GM23338 (cell line): ENCODE results near the gene GLRX. TPM values are rescaled to one million over a fixed set of nuclear protein-coding genes. Genes with fewer than 3 reads are reported as not detected.

Experiments used
- ATAC-seq: fragments of 200-7000 bp; cut with Tn5 transposase; 3 replicates; pipeline ENCODE4 v1.9.1; 2020
- DNase-seq: peaks from one replicate; pipeline ENCODE4 v3.0.0-alpha.2; 2015; ENCODE audit warnings: low spot score
- H2AFZ ChIP-seq: fragments of 200-600 bp; sonication (generic); 2 replicates; pipeline ENCODE4 v1.8.0; 2016; ENCODE audit warnings: antibody characterized with exemption, mild to moderate bottlenecking, moderate library complexity
- H3F3A ChIP-seq: fragments of 200-600 bp; sonication (generic); replicated peaks from 2 replicates; pipeline ENCODE4 v1.8.0; 2017; ENCODE audit warnings: antibody characterized with exemption, mixed run types, low read depth
- H3K27ac ChIP-seq: fragments of 200-600 bp; sonication (generic); 2 replicates; pipeline ENCODE4 v1.6.1; 2016; ENCODE audit warnings: low read depth
- H3K27me3 ChIP-seq: fragments of 200-600 bp; sonication (generic); 2 replicates; pipeline ENCODE4 v1.8.0; 2016; ENCODE audit warnings: mild to moderate bottlenecking, mixed run types, moderate library complexity; ENCODE audit not compliant: insufficient read depth
- H3K36me3 ChIP-seq: fragments of 200-600 bp; sonication (generic); 2 replicates; pipeline ENCODE4 v1.8.0; 2016; ENCODE audit warnings: mild to moderate bottlenecking; ENCODE audit not compliant: insufficient read depth
- H3K4me1 ChIP-seq: fragments of 200-600 bp; sonication (generic); 2 replicates; pipeline ENCODE4 v1.8.0; 2016; ENCODE audit warnings: mild to moderate bottlenecking, moderate library complexity; ENCODE audit not compliant: insufficient read depth
- H3K4me2 ChIP-seq: fragments of 200-600 bp; sonication (generic); 2 replicates; pipeline ENCODE4 v1.7.1; 2017; ENCODE audit warnings: mixed run types
- H3K4me3 ChIP-seq: fragments of 200-600 bp; sonication (generic); 2 replicates; pipeline ENCODE4 v1.6.1; 2016; ENCODE audit warnings: mixed run types
- H3K79me2 ChIP-seq: fragments of 200-600 bp; sonication (generic); replicated peaks from 2 replicates; pipeline ENCODE4 v1.8.0; 2017; ENCODE audit warnings: mild to moderate bottlenecking; ENCODE audit not compliant: insufficient read depth
- H3K9me2 ChIP-seq: fragments of 200-600 bp; sonication (generic); 2 replicates; pipeline ENCODE4 v1.8.0; 2017; ENCODE audit not compliant: insufficient read depth
- H4K20me1 ChIP-seq: fragments of 200-600 bp; sonication (generic); replicated peaks from 2 replicates; pipeline ENCODE4 v1.8.0; 2017; ENCODE audit warnings: mild to moderate bottlenecking; ENCODE audit not compliant: insufficient read depth
- H3K27ac Mint-ChIP-seq: 2 replicates; pipeline ENCODE4 v1.8.0; 2020; ENCODE audit warnings: inconsistent platforms, mild to moderate bottlenecking, moderate library complexity, mixed read lengths
- H3K27me3 Mint-ChIP-seq: 3 replicates; pipeline ENCODE4 v1.8.0; 2022; ENCODE audit warnings: low read depth, mild to moderate bottlenecking, moderate library complexity, mixed read lengths, inconsistent platforms; ENCODE audit not compliant: insufficient read depth, poor library complexity
- H3K36me3 Mint-ChIP-seq: 3 replicates; pipeline ENCODE4 v1.8.0; 2021; ENCODE audit warnings: low read depth, mild to moderate bottlenecking, inconsistent platforms, moderate library complexity, mixed read lengths
- H3K4me1 Mint-ChIP-seq: 3 replicates; pipeline ENCODE4 v1.8.0; 2020; ENCODE audit warnings: mild to moderate bottlenecking, inconsistent platforms, mixed read lengths
- H3K4me3 Mint-ChIP-seq: 3 replicates; pipeline ENCODE4 v1.8.0; 2021; ENCODE audit warnings: moderate library complexity, mild to moderate bottlenecking, inconsistent platforms, mixed read lengths
- H3K9me3 Mint-ChIP-seq: 3 replicates; pipeline ENCODE4 v1.8.0; 2020; ENCODE audit warnings: moderate library complexity, mild to moderate bottlenecking, inconsistent platforms, mixed read lengths
- CREB1 ChIP-seq: fragments of 250-450 bp; sonication (Bioruptor Pico); IDR thresholded peaks from 2 replicates; pipeline ENCODE4 v1.5.0; 2020; ENCODE audit warnings: low read depth, mild to moderate bottlenecking, moderate library complexity
- ETS1 ChIP-seq: IDR thresholded peaks from 2 replicates; pipeline ENCODE4 v1.6.1; 2016; ENCODE audit warnings: antibody characterized with exemption
- EZH2 ChIP-seq: fragments of 200-600 bp; sonication (generic); IDR thresholded peaks from one replicate; pipeline ENCODE4 v1.8.0; 2017; ENCODE audit warnings: antibody characterized with exemption, mild to moderate bottlenecking, low read depth; ENCODE audit not compliant: unreplicated experiment
- NANOG ChIP-seq: IDR thresholded peaks from 2 replicates; pipeline ENCODE4 v1.6.1; 2016; ENCODE audit warnings: antibody characterized with exemption, borderline replicate concordance
- ZNF331 ChIP-seq: fragments of 250-450 bp; sonication (Bioruptor Pico); IDR thresholded peaks from 2 replicates; pipeline ENCODE4 v1.5.0; 2020; ENCODE audit warnings: low read depth, mild to moderate bottlenecking, moderate library complexity
- polyA plus RNA-seq: library from polyadenylated mRNA; unstranded; fragments of >200 nt; fragmentation: Nextera tagmentation; extraction: Ambion mirVana; gene quantifications from 2 replicates; pipeline ENCODE4 v1.2.1, GENCODE V29; 2016
- total RNA-seq: library from RNA; depleted of rRNA; stranded (reverse); fragments of >200 nt; shearing (Covaris generic); gene quantifications from 2 replicates; pipeline ENCODE4 v1.2.3, GENCODE V29; 2014
- TF ChIP-seq, protein P1 (sequence below): IDR thresholded peaks from one replicate; pipeline ENCODE4 v1.6.1; 2018; ENCODE audit warnings: antibody characterized with exemption; ENCODE audit not compliant: unreplicated experiment

GLRX gene
- total and polyA plus RNA-seq, 2 experiments from 2014 or later, result 9.5 to 42.2 TPM

GRCh38 chr5:95806687-95807086 is 15.8 kb downstream of the GLRX start (continued):
- no peak for TF ChIP-seq ETS1
- TF ChIP-seq, protein P1, sequence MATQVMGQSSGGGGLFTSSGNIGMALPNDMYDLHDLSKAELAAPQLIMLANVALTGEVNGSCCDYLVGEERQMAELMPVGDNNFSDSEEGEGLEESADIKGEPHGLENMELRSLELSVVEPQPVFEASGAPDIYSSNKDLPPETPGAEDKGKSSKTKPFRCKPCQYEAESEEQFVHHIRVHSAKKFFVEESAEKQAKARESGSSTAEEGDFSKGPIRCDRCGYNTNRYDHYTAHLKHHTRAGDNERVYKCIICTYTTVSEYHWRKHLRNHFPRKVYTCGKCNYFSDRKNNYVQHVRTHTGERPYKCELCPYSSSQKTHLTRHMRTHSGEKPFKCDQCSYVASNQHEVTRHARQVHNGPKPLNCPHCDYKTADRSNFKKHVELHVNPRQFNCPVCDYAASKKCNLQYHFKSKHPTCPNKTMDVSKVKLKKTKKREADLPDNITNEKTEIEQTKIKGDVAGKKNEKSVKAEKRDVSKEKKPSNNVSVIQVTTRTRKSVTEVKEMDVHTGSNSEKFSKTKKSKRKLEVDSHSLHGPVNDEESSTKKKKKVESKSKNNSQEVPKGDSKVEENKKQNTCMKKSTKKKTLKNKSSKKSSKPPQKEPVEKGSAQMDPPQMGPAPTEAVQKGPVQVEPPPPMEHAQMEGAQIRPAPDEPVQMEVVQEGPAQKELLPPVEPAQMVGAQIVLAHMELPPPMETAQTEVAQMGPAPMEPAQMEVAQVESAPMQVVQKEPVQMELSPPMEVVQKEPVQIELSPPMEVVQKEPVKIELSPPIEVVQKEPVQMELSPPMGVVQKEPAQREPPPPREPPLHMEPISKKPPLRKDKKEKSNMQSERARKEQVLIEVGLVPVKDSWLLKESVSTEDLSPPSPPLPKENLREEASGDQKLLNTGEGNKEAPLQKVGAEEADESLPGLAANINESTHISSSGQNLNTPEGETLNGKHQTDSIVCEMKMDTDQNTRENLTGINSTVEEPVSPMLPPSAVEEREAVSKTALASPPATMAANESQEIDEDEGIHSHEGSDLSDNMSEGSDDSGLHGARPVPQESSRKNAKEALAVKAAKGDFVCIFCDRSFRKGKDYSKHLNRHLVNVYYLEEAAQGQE, result no peak
- no peak for TF ChIP-seq NANOG

GRCh38 chr5:95804736-95805539 is 17.6 kb downstream of the GLRX start:
- H3K4me3 ChIP-seq, result no peak overlapping the region
- H3K27ac Mint-ChIP-seq, result no peak overlapping the region
- H3K27me3 ChIP-seq, result no peaks in the 10 kb centered on the region
- peaks cover 9% of the 10 kb centered on the region for H3K4me1 ChIP-seq
- no peak overlapping the region for H3K4me3 Mint-ChIP-seq
- TF ChIP-seq CREB1 (no peak), EZH2 (no peak), ETS1 (no peak), ZNF331 (CRISPR knock-in tag) (no peak)
- no peaks in the 10 kb centered on the region for H3F3A ChIP-seq
- no peak for DNase-seq
- no peak overlapping the region for H3K27ac ChIP-seq
- H3K4me2 ChIP-seq, result no peak overlapping the region
- H4K20me1 ChIP-seq, result no peaks in the 10 kb centered on the region
- no peaks in the 10 kb centered on the region; the same call in none of the 3 replicates for H3K36me3 Mint-ChIP-seq
- no peak overlapping the region for H2AFZ ChIP-seq
- peaks cover 5% of the 10 kb centered on the region for H3K27me3 Mint-ChIP-seq
- peaks cover 19% of the 10 kb centered on the region for H3K4me1 Mint-ChIP-seq
- no peak for ATAC-seq
- no peaks in the 10 kb centered on the region; the same call in 1 of the 2 replicates for H3K9me2 ChIP-seq
- no peaks in the 10 kb centered on the region for H3K36me3 ChIP-seq
- H3K9me3 Mint-ChIP-seq, result peaks cover 6% of the 10 kb centered on the region; the same call in 1 of the 3 replicates
- no peaks in the 10 kb centered on the region for H3K79me2 ChIP-seq
